ENCODE results near the gene PTGER4.

PTGER4 gene

DNA sequence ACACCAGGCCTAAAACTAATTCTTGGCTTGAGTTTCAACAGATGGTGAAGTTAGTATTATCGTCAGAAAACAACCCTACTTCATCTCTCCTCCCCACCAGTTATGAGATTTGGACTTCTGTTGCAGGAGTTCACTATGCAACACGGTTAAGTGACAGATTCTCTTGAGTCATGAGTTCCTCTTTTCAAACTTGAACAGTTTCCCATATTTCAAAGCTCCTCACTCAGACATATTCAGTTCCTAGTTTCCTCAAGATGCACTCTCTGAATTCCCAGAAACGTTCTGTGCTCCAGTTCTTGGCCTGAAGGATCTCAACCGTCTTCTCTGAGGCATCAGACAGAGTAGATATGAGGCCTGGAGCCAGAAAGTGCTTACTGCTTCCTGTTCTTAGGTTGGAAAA is 7.3 kb upstream of the PTGER4 start:
- no peak for DNase-seq

DNA sequence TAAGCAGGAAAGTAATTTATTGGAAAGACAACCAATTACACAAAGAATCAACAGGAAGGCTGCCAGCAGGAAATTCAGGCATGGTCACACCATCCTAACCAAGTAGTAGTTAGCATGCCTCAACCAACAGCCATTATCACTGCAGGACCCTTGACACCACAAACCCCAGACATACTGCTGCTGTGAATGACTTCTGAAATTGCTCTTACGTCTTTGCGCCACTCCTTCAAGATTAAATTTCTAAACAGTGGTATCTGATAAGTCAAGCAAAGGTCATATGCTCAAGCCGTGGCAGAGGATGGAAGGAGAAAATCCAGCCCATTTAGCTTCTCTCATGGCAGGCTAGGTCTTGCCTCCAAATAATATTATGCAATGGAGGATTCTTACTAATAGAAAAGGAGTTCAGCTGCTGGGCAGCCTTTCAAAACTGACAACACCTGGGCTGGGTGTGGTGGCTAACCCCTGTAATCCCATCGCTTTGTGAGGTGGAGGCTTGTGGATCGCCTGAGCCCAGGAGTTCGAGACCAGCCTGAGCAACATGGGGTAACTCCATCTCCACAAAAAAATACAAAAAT is 5.0 kb upstream of the PTGER4 start:
- DNase-seq, result no peak

DNA sequence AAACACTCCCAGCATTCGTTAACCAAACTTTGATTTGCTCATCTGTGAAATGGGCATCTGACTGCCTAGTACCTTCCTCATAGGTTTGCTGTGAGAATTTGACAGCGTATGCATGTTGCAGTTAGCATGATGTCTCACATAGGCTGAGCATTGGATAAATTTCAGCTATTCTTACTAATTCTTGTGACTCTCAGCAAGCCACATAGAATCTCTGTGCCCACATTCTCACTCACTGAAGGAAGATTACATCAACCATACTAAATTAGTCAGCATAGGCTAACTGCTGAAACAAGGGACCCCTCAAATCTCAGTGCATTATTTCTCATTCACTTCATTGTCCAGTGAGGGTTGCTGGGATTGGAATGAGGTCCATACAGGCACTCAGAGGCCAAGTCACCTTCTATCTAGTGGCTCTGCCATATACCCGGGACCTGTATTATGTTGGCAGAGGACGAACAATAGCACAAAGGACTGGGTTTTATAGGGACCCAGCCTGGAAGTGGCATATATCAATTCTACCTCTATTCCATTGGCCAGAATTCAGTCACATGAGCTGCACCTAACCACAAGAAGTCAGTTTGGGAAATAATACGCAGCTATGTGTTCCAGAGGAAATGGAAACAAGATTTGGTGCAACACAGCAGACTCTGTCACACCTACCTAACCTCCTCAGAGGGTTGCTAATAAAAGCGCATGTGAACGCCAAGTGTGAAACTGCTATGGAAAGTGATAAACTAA is 4.2 kb upstream of the PTGER4 start:
- no peak for DNase-seq

DNA sequence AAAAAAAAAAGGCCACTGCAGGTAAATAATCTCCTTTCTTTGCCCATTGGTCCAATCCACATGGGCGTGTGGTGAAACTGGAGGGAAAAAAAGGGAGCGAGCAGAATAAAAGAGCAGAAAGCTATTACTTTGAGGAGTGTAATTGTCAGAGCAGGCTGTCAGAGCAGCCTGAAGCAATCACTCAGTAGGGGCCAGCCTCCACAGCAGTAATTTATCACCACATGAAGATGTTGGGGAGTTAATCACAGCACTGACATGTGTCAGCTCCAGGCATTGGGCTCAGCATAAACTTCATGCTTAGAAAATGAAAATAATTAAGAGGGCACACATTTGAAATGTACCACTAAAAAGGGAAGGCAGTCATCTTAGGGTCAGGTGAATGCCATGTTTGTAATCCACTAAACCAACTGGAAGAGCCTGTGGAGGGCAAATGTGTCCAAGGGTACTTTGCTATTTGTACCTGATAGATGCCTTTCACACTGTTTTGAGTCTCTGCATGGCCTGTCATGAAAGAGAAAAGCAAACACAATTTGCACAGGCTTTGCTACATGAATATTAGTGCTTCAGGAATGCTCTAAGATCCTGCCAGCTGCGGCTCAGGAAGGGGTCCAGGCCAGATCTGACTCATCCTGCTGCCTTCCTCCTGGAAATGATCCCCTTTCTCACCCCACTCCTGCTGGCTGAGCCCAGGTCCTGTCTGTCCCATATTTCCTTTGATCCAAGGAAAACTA is 2.9 kb upstream of the PTGER4 start:
- no peak for DNase-seq

DNA sequence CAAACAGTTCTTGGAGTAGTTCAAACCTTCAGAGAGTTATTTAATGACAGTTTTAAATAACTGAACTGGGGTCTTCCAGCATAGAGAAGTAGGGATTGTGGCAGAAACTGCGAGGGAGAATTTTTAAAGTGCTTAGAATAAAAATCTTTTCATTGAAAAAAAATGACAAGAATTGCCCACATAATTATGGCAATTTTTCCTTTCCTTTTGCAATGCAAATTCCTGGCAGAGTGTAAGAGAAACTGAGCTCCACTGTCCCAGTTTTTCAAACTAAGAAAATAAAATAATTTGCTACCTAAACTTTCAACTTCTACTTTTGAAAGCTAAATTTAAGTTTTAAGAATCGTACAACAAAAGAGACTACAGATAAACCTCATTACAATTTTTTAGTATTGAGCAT is 2.3 kb upstream of the PTGER4 start:
- no peak for DNase-seq

DNA sequence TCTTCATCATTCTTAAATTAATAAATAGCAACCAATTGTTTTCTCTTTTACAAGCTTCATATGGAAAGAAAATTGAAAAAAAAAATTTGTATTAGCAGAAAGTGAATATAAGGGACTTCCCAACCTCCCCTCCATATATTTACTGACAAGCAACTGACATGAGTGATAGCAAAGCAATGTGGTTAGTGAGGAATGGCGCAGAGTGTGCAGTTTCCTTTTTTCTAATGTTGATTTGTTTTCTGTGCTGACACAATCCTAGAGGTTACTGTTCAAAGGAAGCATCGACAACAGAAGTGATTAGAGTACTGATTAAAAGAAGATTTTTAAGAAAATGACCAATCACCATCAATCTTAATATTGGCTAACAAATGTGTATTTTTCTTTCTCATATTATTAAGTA is 1.7 kb upstream of the PTGER4 start:
- DNase-seq, result no peak

DNA sequence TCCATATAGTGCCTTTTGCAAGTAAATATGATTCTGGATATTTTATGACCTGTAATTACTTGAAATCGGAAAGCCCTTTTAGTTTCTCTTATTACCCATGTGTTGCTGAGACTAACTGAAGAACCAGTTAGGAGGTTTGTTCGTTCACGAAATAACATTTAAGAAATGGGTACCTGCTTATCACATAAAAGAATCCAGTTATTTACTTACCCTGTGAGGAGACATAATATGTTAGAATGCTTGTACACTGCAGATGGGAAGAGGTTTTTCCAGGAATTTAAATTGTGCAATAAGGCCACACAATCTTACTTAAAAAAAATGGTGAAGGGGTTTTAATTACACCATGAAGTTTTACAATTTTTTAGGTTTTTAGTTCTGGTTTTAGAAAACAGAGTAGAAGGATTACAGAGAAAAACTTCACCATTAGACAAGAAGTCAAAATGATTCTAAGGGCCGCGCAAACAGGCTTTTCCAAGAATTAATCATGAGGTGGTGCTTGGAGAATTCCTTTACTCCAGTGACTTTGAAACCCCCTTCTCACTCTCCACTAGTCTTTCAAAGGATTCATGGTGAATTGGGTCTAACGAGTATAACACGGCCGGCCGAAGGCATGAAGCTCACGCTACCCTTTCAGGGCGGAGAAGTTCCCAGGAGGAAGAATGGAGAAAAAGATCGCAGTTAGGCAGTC is 1.1 kb upstream of the PTGER4 start:
- DNase-seq, result no peak

DNA sequence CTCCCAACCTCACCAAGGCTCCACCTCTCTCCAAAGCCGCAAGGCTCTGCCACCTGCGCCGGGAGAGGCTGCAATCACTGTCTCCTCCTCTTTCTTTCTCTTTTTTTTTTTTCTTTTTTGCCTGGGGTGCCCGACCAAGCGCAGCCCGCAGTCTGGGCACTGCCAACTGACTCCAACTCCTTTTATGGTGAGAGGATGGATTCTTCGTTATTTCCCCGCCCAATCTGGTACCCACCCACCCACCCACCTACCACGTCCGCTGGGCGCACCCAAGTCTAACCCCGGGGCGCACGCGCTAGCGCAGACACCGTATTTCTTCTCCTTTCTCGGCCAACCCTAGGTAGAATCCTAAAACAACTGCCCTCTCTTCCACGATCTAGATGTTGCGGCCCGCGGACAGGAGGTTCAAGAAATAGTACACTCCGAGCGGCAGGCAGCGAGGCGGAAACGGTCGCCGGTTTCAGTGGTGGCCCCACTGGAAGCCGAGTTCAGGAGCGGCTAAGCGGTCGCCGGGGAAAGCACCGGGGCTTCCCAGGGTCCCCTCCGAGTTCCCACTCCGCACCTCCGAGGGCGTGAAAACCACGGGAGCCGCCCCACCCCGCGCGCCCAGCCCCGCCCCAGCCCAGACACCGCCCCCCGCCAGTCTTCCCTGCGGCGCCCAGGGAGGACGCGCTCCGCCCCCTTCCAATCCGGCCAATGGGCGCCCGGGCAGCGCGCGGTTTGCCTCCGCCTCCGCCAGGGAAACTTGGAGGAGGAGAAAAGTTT is 385 bp upstream of the PTGER4 start:
- DNase-seq, result peak; percentile 76

DNA sequence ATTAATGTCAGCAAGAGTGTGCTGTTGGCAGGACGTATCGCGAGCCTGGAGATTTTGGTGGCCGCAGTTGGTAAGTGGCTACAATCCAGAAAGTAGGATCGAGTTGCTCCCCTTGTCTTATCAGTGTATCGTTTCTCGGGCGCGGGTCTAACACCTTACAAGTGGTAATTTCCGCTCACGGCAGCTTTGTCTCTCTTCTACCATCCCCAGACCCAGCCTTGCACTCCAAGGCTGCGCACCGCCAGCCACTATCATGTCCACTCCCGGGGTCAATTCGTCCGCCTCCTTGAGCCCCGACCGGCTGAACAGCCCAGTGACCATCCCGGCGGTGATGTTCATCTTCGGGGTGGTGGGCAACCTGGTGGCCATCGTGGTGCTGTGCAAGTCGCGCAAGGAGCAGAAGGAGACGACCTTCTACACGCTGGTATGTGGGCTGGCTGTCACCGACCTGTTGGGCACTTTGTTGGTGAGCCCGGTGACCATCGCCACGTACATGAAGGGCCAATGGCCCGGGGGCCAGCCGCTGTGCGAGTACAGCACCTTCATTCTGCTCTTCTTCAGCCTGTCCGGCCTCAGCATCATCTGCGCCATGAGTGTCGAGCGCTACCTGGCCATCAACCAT is 1.1 kb downstream of the PTGER4 start:
- DNase-seq, result no peak

DNA sequence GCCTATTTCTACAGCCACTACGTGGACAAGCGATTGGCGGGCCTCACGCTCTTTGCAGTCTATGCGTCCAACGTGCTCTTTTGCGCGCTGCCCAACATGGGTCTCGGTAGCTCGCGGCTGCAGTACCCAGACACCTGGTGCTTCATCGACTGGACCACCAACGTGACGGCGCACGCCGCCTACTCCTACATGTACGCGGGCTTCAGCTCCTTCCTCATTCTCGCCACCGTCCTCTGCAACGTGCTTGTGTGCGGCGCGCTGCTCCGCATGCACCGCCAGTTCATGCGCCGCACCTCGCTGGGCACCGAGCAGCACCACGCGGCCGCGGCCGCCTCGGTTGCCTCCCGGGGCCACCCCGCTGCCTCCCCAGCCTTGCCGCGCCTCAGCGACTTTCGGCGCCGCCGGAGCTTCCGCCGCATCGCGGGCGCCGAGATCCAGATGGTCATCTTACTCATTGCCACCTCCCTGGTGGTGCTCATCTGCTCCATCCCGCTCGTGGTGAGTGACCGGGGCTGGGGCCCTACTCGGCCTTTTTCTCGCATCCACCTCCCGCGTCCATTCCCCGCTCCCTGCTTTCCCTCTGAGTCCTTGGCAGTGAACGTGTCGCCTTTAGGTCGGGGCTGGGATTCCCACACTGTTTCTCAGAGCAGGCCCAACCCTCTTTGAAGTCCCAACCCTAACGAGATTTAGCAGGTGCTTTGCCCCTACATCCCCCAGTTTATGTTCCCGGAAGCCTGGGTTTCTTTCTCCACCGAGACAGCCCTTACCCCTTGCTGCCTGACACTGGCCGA is 1.8 kb downstream of the PTGER4 start:
- no peak for DNase-seq

DNA sequence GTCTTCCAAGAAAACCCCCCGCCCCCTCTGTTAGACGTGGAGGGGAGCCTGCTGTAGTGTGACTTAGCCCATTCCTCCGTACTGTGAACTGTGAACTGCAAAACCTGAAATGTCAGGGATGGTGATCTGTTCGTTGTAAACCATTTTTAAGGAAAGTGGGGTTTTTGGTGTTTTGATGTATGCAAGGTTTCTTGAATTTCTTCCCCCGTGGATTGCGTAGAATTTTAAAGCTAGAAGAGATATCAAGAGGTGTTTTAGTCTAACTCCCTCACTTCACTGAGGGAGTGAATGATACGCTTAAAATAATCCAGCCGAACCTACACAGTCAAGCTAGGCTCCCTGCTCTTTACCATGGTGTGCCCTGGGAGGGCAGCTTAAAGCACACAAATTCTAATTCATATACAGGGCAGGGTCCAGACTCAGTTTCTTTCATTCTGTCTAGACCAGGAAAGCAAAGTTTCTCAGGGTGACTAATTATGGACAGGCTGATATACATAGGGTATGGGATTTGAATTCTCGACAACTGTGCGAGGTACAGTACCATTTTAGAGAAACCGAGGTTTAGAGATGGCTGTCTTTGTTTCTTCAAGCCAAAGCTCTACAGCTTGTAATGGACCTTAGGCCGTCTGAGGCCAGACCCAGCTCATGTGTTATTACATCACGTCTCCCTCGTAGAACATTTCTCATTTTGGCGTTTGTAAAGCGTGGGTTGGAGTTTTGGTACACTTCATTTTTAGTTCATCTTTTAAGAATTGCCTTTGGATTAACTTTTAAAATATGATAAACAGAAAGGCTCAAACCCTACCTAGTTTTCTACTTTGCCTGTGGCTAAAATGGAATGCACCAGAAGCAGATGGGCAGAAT is 2.7 kb downstream of the PTGER4 start:
- no peak for DNase-seq

DNA sequence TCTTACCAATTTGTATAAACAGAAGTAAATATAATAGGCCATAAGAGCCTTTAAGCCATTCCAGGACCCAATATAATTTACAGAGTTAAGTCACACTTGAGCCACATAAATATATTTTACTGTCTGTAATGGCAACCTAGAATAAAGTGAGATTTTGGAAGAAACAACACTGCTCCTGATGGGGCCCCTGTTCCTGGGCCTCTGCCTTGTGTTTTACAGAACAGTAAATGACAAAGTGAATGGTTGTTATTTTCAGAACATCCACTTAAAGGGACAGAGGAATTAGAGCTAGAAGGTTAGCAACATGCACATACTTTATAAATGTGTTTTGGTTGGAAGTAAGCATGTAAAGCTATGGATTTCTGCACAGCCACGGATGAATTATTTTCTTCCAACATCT is 3.6 kb downstream of the PTGER4 start:
- DNase-seq, result no peak

DNA sequence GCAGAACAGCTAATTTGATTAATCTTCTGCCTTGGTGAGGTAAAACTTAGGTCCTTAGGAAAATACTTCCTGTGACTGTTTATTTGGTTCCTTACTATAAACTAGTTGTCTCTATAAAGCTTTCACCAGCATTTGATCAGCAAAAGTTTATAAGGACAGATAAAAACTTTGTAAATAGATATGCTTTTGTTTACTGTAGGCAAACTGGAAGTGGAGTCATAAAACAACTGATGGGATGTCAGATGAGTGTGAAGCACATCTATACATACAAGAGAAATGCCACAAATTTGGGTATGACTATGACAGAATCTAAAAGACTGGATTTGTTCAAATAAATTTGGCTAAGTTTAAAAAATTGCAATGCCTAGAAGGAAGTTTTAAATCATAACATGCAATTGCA is 5.5 kb downstream of the PTGER4 start:
- no peak for DNase-seq

DNA sequence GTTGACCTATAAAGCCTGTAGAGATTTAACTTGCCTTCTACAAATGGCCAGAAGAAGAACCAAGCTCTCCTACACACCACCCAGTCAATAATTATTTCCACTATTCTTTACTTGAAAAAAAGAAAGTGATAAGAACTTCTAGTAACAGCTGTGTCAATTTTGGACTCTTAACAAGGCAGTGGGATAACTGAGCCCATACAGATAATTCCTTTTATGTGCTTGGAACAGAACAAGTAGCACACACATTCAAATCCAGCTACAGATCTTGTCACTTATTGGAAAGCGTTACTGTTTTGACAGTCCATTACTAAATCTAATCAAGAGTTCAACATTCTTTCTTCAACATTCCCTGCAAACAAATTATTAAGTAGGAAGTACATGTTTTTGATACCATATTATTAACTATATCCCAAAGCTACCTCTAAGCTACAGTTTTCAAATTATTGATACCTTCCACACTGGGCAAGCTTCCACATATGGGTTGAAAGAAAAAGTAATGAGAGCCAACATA is 6.3 kb downstream of the PTGER4 start:
- DNase-seq, result no peak

DNA sequence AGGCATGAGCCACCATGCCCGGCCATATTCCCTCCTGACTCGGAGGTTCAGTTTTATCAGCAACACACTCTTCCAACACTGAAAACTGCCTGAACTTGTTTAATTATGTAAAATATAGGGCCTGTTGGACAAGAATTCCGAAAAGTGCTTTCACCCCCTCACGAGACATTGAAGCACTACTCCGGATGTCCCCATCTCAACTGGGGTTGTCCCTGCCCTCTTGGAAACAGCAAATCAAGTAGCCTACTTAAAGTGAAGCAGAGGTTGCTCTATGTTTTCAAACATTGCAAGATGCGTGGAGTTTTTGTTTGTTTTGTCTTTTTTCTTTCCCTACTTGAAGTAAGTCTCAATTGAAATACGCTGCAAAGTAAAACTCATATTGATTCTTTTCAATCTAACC is 7.6 kb downstream of the PTGER4 start:
- DNase-seq, result no peak

DNA sequence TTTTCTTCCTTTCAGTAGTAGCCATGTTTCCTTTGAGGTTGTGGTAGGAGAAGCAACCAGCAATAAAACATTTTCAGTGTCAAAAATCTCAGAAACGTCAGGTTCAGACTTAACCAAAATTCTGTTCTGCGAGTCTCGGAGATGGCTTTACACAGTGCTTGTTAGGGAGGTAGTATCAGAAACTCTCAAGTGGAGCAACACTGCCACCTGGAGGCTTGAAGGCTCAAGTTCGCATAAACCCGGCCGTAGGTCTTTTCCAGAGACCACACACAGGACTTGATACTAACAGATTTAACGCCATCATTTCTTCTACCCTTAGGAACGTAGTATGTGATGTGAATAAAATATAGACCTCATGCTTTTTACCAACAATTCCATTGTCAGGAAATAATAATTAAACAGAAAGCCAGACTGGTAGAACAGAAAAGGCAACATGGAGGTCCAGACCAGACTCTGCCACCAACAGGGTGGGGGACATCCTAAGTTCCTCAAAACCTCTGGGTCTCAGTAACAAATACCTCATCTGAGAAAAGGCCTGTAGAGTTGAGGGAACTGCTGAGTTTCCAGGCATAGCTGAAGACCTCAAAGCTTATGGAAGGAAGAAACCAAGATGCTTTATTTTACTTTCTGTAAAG is 8.5 kb downstream of the PTGER4 start:
- DNase-seq, result peak; percentile 86

DNA sequence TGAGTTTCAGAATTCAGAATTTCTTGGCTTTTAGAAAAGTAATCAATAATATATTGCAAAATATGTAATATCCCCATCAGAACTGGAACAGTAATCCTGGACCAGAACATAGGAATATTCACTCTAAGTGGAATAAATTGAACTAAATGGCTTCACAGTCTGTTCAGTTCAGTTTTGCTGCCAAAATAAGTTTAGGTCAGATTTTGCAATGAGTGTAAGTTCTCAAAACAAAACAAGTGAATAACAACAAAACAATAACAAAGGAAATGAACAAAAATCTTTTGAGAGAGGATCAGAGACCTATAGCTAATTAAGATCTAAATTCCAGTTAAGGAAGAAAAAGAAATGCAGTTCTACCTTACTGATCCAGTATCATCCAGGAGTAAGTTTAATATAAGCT is 9.3 kb downstream of the PTGER4 start:
- DNase-seq, result no peak

DNA sequence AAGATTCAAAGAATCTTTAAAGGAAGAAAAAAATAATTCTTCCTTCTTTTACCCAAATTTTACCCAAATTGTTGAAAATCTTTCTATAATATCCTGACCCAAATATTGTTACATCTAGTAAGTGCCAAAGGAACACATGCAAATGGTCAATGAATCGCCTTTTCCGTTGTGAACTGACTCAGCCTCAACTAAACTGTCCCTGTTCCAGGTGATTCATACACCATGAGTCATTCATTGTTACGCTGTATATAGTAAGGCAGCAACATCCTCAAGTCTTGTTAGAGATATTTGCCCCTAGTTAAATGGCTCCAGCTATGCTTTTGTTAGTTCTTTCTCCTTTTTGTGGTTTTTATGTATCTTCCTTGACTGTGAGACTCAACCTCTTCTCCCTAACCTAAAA is 9.7 kb downstream of the PTGER4 start:
- peak; percentile 43 for DNase-seq

DNA sequence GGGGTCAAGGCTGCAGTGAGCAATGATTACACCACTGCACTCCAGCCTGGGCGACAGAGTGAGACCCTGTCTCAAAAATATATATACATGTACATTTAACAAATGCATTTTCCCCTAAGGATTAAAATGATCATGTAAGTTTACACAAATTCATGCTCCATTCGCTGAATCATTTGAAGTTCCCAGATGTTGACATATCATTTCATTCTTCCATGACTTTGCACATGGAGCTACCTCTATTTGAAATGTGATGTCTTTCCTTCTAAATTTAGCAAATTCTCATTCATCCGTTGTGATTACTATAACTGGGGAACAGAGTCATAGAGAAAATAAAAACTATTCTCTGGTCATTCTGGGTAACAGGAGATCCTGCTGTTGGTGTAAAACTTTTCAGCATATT is 10.6 kb downstream of the PTGER4 start:
- no peak for DNase-seq

DNA sequence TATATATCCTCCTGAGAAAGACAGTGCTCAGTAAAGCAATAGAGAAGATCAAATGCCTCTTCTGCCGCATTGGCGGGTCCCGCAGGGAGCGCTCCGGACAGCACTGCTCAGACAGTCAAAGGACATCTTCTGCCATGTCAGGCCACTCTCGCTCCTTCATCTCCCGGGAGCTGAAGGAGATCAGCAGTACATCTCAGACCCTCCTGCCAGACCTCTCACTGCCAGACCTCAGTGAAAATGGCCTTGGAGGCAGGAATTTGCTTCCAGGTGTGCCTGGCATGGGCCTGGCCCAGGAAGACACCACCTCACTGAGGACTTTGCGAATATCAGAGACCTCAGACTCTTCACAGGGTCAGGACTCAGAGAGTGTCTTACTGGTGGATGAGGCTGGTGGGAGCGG is 12.2 kb downstream of the PTGER4 start:
- DNase-seq, result no peak

Measured in hematopoietic multipotent progenitor cell treated with erythropoietin and hydrocortisone succinate and interleukin-3 and kit ligand, for 8 days (in vitro differentiated cells).